MM.1S (cell line): ENCODE measurements around the gene HOXA11.

ENCODE experiments used
- CTCF ChIP-seq: fragments of 300-600 bp; sonication (generic); IDR thresholded peaks from 2 replicates; pipeline ENCODE4 v1.5.1; 2016; ENCODE audit warnings: antibody characterized with exemption, low read length, mixed read lengths
- EZH2 ChIP-seq: fragments of 300-600 bp; sonication (generic); optimal IDR thresholded peaks from 2 replicates; pipeline ENCODE3; 2017; ENCODE audit warnings: low read depth, mild to moderate bottlenecking, antibody characterized with exemption, low read length, mixed read lengths

DNA sequence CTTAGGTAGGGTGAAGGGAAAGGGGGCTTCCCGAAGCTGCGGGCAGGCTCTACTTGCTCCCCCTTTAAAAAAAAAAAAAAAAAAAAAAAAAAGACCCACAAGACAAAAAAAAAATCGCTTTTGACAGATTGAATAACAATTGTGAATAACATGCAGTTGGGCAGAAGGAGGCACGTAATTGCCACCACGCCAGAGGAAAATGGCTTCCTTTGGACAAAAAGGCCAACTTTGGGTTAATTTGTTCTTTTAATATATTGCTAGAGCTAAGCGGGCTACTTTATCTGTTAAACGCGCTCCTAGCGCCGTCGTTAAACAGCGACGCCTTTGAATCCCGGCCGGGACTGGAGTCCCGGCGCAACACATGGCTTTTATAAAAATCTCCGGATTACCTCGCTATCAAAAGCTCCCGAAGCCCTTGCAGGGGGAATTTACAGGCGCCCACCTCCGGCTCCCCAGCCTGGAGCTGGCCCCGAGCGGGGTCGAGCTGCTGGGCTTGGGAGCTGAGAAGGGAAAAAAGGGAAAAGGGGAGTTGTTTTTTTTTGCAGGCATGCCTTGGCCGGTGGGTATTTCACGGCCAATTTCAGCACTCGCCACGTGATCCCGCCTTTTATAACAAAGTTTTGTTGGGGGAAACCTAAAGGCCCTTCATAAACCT lies 1.2 kb downstream of the HOXA11 start:
- TF ChIP-seq CTCF (no peak), EZH2 (no peak)
